Thyroid gland (tissue), 4 donors: ENCODE measurements around the gene OTC.

Experiments used
- CTCF ChIP-seq, 6 experiments: fragments of 200-600 bp in 3 of 6; fragments of 450-650 bp in 3 of 6; sonication (generic) in 3 of 6; IDR thresholded peaks; one replicate each; pipeline ENCODE4 v1.5.1; 2016 to 2019; ENCODE audit warnings: antibody characterized with exemption in 6 of 6, mild to moderate bottlenecking in 2 of 6, inconsistent platforms in 1 of 6, moderate library complexity in 1 of 6
- POLR2A ChIP-seq, 2 donors: fragments of 450-650 bp; IDR thresholded peaks; one replicate each; pipeline ENCODE4 v1.6.1; 2017; ENCODE audit warnings: antibody characterized with exemption in 2 of 2, mild to moderate bottlenecking in 2 of 2, moderate library complexity in 1 of 2

GRCh38 chrX:38347136-38347535, 5.3 kb upstream of the OTC start:
- TF ChIP-seq CTCF (IDR thresholded peaks at IDR 0.05) (no peak), POLR2A (IDR thresholded peaks at IDR 0.05) (no peak)
